Smooth muscle cell (in vitro differentiated cells): ENCODE measurements around the gene PLEKHA5. TPM values are rescaled to one million over a fixed set of nuclear protein-coding genes. Genes with fewer than 3 reads are reported as not detected.

ENCODE experiments used
- DNase-seq: peaks from one replicate; lab custom pipeline; 2025; ENCODE audit not compliant: unreplicated experiment; lab: John Stamatoyannopoulos, UW
- H2AFZ ChIP-seq: fragments of 200-600 bp; sonication (generic); 2 replicates; pipeline ENCODE4 v1.6.0; 2016; ENCODE audit warnings: antibody characterized with exemption, low read depth, mild to moderate bottlenecking
- H3F3A ChIP-seq: fragments of 200-600 bp; sonication (generic); 2 replicates; pipeline ENCODE4 v1.6.0; 2017; ENCODE audit warnings: antibody characterized with exemption, low read depth
- H3K27ac ChIP-seq: fragments of 200-600 bp; sonication (generic); 2 replicates; pipeline ENCODE4 v1.5.1; 2016; ENCODE audit warnings: low read depth, mild to moderate bottlenecking
- H3K27me3 ChIP-seq: fragments of 200-600 bp; sonication (generic); 2 replicates; pipeline ENCODE4 v1.6.1; 2016; ENCODE audit warnings: low read depth, mild to moderate bottlenecking
- H3K36me3 ChIP-seq: fragments of 200-600 bp; sonication (generic); 2 replicates; pipeline ENCODE4 v1.5.1; 2016; ENCODE audit warnings: low read depth
- H3K4me1 ChIP-seq: fragments of 200-600 bp; sonication (generic); 2 replicates; pipeline ENCODE4 v1.5.1; 2016; ENCODE audit warnings: low read depth
- H3K4me2 ChIP-seq: fragments of 200-600 bp; sonication (generic); 2 replicates; pipeline ENCODE4 v1.6.0; 2016; ENCODE audit warnings: mild to moderate bottlenecking
- H3K4me3 ChIP-seq: fragments of 200-600 bp; sonication (generic); 2 replicates; pipeline ENCODE4 v1.5.1; 2016; ENCODE audit warnings: mild to moderate bottlenecking
- H3K79me2 ChIP-seq: fragments of 200-600 bp; sonication (generic); 2 replicates; pipeline ENCODE4 v1.6.0; 2016; ENCODE audit warnings: low read depth, mild to moderate bottlenecking
- H3K9ac ChIP-seq: fragments of 200-600 bp; sonication (generic); 2 replicates; pipeline ENCODE4 v1.6.0; 2016; ENCODE audit warnings: low read depth
- H3K9me3 ChIP-seq: fragments of 200-600 bp; sonication (generic); replicated peaks from 2 replicates; pipeline ENCODE4 v1.5.1; 2016; ENCODE audit warnings: low read depth
- H4K20me1 ChIP-seq: fragments of 200-600 bp; sonication (generic); 2 replicates; pipeline ENCODE4 v1.6.0; 2016; ENCODE audit warnings: low read depth
- CTCF ChIP-seq: fragments of 200-600 bp; sonication (generic); IDR thresholded peaks from 2 replicates; pipeline ENCODE4 v1.5.1; 2017; ENCODE audit warnings: borderline replicate concordance, mild to moderate bottlenecking, antibody characterized with exemption; ENCODE audit not compliant: insufficient read depth, poor library complexity, severe bottlenecking
- WGBS: methylation state at CpG from one replicate; pipeline ENCODE4 v1.1.7; 2016; ENCODE audit warnings: low lambda C conversion rate; 5-methylcytosine and 5-hydroxymethylcytosine counted together
- polyA plus RNA-seq: library from polyadenylated mRNA; unstranded; fragments of >200 nt; fragmentation: Nextera tagmentation; extraction: Ambion mirVana; gene quantifications from 2 replicates; pipeline ENCODE4 v1.2.1, GENCODE V29; 2016
- total RNA-seq: library from RNA; depleted of rRNA; stranded (reverse); fragments of >200 nt; gene quantifications from 2 replicates; pipeline ENCODE4 v1.2.3, GENCODE V29; 2014

Gene PLEKHA5
- total and polyA plus RNA-seq, 2 experiments from 2014 or later = 21.4 to 43.1 TPM

- no peak for DNase-seq
- Histone ChIP-seq H3K9ac (no peak overlapping the region), H3K9me3 (no peaks in the 10 kb centered on the region), H3K27me3 (no peaks in the 10 kb centered on the region), H3K36me3 (no peaks in the 10 kb centered on the region), H3K4me1 (no peaks in the 10 kb centered on the region), H3K4me3 (no peak overlapping the region), H3K4me2 (no peak overlapping the region), H3K27ac (no peak overlapping the region), H3K79me2 (no peaks in the 10 kb centered on the region), H2AFZ (no peak overlapping the region), H3F3A (no peaks in the 10 kb centered on the region), H4K20me1 (no peaks in the 10 kb centered on the region)
- WGBS = 64% methylated on average over 4 of the region's 4 CpGs
- TF ChIP-seq CTCF = no peak
Observed at GRCh38 chr12:19402743-19403431, 273.4 kb downstream of the PLEKHA5 start.

GRCh38 chr12:19404242-19404880 is 274.8 kb downstream of the PLEKHA5 start:
- Histone ChIP-seq H3K4me2 (no peak overlapping the region), H2AFZ (no peak overlapping the region), H3K27ac (no peak overlapping the region), H3K4me1 (peaks cover 4% of the 10 kb centered on the region), H3F3A (no peaks in the 10 kb centered on the region), H3K9me3 (no peaks in the 10 kb centered on the region), H3K4me3 (no peak overlapping the region), H3K9ac (no peak overlapping the region), H3K27me3 (no peaks in the 10 kb centered on the region), H3K36me3 (no peaks in the 10 kb centered on the region), H3K79me2 (no peaks in the 10 kb centered on the region), H4K20me1 (no peaks in the 10 kb centered on the region)
- no peak for TF ChIP-seq CTCF
- 94% methylated on average over 16 of the region's 16 CpGs for WGBS
- DNase-seq = no peak

GRCh38 chr12:19409376-19409775 is 279.8 kb downstream of the PLEKHA5 start:
- H3K4me2 ChIP-seq = peak overlapping the region; percentile 40
- H3K79me2 ChIP-seq = no peaks in the 10 kb centered on the region
- H3K36me3 ChIP-seq = no peaks in the 10 kb centered on the region
- H3K27me3 ChIP-seq = no peaks in the 10 kb centered on the region
- H3K27ac ChIP-seq = peak overlapping the region; percentile 31
- H2AFZ ChIP-seq = peak overlapping the region; percentile 87
- WGBS = 25% methylated on average over 3 of the region's 3 CpGs
- no peak for DNase-seq
- H3K9ac ChIP-seq = peak overlapping the region; percentile 21
- no peak for TF ChIP-seq CTCF
- H3F3A ChIP-seq = no peaks in the 10 kb centered on the region
- H3K4me3 ChIP-seq = no peak overlapping the region
- no peaks in the 10 kb centered on the region for H3K9me3 ChIP-seq
- peaks cover 13% of the 10 kb centered on the region for H3K4me1 ChIP-seq
- H4K20me1 ChIP-seq = no peaks in the 10 kb centered on the region
